Measurements from ENCODE around the gene ARL11. TPM values are rescaled to one million over a fixed set of nuclear protein-coding genes. Genes with fewer than 3 reads are reported as not detected.
A peak's percentile ranks its signal among the peaks of the same experiment; 100 is the strongest.

ARL11 gene
- total RNA-seq, 2 donors from 2014 or later: 0.05 to 0.40 TPM

DNA sequence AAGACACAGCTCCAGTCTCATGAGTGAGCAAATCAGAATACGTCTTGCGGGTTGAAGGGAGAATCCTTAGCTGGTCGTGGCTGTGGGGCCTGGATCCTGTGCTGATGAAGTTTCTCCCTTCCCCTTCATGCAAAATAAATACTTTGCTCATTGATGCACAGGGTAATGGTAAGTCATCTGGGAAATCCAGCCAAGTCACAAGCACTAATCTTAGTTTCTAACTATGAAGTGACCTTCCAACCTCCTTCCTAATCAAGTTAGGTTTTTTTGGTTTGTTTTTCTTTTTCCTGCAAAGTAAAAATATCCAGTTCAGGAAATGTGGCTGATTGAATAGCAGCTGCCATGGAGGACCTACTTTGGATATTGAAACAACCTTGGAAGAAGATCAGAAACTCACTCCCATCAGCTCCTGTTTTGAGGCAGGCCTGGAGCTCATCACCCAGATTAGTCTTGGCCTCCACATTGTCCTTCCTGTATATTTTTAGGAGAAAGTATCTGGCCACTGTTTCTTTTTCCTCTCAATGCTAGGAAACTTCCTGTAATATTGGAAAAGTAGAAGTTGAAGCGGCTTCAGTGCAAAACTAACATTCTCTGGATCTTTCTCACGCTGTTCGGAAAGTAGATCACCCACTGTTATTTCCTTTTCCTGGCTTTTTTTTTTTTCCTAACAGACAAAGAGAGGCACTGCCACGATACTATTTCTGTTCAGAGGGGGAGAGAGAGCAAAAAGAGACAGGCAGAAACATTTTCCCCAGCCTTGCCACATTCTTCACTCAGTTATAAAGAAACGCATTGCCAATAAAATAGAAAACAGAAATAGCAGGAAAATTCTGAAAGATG lies 12.3 kb upstream of the ARL11 start:
- TF ChIP-seq POLR2AphosphoS5 (IDR thresholded peaks at IDR 0.05) (no peak), POLR2A (IDR thresholded peaks at IDR 0.05) (no peak)
- TF ChIP-seq, protein P1, sequence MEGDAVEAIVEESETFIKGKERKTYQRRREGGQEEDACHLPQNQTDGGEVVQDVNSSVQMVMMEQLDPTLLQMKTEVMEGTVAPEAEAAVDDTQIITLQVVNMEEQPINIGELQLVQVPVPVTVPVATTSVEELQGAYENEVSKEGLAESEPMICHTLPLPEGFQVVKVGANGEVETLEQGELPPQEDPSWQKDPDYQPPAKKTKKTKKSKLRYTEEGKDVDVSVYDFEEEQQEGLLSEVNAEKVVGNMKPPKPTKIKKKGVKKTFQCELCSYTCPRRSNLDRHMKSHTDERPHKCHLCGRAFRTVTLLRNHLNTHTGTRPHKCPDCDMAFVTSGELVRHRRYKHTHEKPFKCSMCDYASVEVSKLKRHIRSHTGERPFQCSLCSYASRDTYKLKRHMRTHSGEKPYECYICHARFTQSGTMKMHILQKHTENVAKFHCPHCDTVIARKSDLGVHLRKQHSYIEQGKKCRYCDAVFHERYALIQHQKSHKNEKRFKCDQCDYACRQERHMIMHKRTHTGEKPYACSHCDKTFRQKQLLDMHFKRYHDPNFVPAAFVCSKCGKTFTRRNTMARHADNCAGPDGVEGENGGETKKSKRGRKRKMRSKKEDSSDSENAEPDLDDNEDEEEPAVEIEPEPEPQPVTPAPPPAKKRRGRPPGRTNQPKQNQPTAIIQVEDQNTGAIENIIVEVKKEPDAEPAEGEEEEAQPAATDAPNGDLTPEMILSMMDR (IDR thresholded peaks at IDR 0.05): no peak
- Histone ChIP-seq H3K27me3 (replicated peaks; ENCODE audit: insufficient read depth) (no peaks in the 10 kb centered on the region), H3K36me3 (no peaks in the 10 kb centered on the region), H3K27ac (no peak overlapping the region), H3K4me3 (no peak overlapping the region), H3K9me3 (no peaks in the 10 kb centered on the region), H3K4me1 (replicated peaks) (no peaks in the 10 kb centered on the region)
- intact Hi-C loops (cut with DNase I): no loop called here
- 56% methylated on average over 8 of the region's 8 CpGs for WGBS
- no peak for DNase-seq (ENCODE audit: low spot score)

DNA sequence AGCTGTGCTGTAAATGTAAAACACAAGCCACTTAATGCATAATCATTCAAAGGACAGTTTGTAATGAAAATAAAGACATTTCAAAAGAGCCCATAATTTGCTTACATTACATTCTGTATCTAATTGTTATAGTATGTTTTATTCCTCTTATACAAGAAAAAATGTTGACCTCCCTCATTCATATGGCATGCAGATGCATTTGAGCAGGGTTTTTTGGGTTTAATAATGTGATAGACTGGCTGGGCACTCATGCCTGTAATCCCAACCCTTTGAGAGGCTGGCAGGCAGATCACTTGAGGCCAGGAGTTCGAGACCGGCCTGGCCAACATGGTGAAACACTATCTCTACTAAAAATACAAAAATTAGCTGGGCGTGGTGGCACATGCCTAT lies 11.6 kb upstream of the ARL11 start:
- H3K4me1 ChIP-seq (replicated peaks): no peaks in the 10 kb centered on the region
- WGBS: 97% methylated on average over 3 of the region's 3 CpGs
- intact Hi-C loops (cut with DNase I): no loop called here

DNA sequence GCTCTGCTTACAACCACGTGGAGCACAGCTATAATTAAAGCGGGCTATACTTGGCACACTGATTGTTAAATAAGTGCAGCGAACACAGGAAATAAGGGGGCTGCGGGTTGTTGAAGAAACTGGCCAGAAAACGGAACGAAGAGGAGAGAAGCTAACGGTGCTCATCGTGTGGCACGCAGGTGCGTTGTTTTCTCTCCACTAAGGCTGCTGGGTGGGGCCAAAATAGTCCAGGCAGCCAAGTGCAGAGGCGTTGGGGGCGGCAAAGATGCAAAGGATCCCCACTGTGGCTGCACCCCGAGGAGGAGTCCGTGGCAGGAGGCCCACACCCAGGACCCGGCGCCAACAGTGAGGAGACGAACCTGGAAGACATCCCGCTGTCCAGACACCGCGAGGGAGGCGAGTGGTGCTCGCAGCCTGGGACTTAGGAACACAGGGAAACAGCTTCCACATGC lies 8.1 kb upstream of the ARL11 start:
- intact Hi-C loops (cut with DNase I): no loop called here
- H3K27me3 ChIP-seq (replicated peaks; ENCODE audit: insufficient read depth): no peaks in the 10 kb centered on the region
- no peaks in the 10 kb centered on the region for H3K9me3 ChIP-seq
- H3K36me3 ChIP-seq: no peaks in the 10 kb centered on the region
- no peak for TF ChIP-seq POLR2A (IDR thresholded peaks at IDR 0.05)
- no peak for TF ChIP-seq POLR2AphosphoS5 (IDR thresholded peaks at IDR 0.05)
- TF ChIP-seq, protein P1 (IDR thresholded peaks at IDR 0.05): no peak
- H3K4me1 ChIP-seq (replicated peaks): no peaks in the 10 kb centered on the region
- peak overlapping the region in 1 of 2 donors; percentile 4 for H3K4me3 ChIP-seq
- H3K27ac ChIP-seq: no peak overlapping the region
- no peak for DNase-seq (ENCODE audit: low spot score)
- 65% methylated on average over 22 of the region's 22 CpGs for WGBS

More for the DNA sequence above, 11.6 kb upstream of the ARL11 start:
- Histone ChIP-seq H3K4me3 (no peak overlapping the region), H3K9me3 (no peaks in the 10 kb centered on the region), H3K27ac (no peak overlapping the region), H3K27me3 (replicated peaks; ENCODE audit: insufficient read depth) (no peaks in the 10 kb centered on the region), H3K36me3 (no peaks in the 10 kb centered on the region)
- no peak for DNase-seq (ENCODE audit: low spot score)
- TF ChIP-seq POLR2A (IDR thresholded peaks at IDR 0.05) (no peak), POLR2AphosphoS5 (IDR thresholded peaks at IDR 0.05) (no peak)
- TF ChIP-seq, protein P1 (IDR thresholded peaks at IDR 0.05): no peak

DNA sequence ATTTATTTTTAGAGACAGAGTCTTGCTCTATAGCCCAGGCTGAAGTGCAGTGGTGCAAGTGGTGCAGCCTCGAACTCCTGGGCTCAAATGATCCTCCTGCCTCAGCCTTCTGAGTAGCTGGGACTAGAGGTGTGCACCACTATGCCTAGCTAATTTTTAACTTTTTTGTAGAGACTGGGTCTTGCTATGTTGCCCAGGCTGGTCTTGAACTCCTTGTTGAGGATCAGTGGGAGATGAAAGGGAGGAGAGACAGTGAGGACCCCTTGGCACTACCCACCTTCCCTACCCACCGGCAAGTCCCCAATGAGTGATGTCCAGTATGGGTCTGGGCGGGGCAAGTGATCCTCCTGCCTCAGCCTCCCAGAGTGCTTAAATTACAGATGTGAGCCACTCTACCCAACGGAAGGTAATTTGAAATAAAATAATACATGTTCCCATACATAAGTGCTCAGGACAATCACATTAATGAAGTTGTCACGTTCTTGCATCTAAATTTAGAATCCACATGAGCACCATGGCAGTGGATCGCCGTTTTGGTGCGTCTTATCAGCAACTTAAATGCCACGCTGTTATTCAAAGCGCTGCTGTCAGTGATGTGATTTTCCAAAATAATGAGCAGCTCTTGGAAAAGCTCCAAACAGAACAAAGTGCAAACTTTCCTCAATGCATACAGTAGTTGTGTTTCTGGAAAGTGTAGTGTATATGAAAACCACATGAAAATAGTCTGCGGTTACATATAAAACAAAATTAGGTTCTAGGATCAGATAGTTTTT lies 5.9 kb upstream of the ARL11 start:
- 78% methylated on average over 11 of the region's 11 CpGs for WGBS
- Histone ChIP-seq H3K27me3 (replicated peaks; ENCODE audit: insufficient read depth) (no peaks in the 10 kb centered on the region), H3K36me3 (no peaks in the 10 kb centered on the region), H3K9me3 (no peaks in the 10 kb centered on the region), H3K4me3 (no peak overlapping the region), H3K27ac (no peak overlapping the region), H3K4me1 (replicated peaks) (no peaks in the 10 kb centered on the region)
- intact Hi-C loops (cut with DNase I): no loop called here
- DNase-seq (ENCODE audit: low spot score): no peak
- TF ChIP-seq POLR2AphosphoS5 (IDR thresholded peaks at IDR 0.05): no peak
- TF ChIP-seq, protein P1 (IDR thresholded peaks at IDR 0.05): no peak
- no peak for TF ChIP-seq POLR2A (IDR thresholded peaks at IDR 0.05)
